Measurements from ENCODE around the gene MAML2. TPM values are rescaled to one million over a fixed set of nuclear protein-coding genes. Genes with fewer than 3 reads are reported as not detected.

Gene MAML2
- polyA plus RNA-seq, 1 of the 3 experiments (the other 2 are of a cell fraction): 20.1 TPM

- TF ChIP-seq REST (IDR thresholded peaks at IDR 0.05; ENCODE audit: low read depth, low read length): no peak
- no peak for TF ChIP-seq GATA2 (CRISPR knock-in tag; IDR thresholded peaks at IDR 0.05)
These were observed 190.4 kb downstream of the MAML2 start (continued) for GRCh38 chr11:96152623-96153022.

DNA sequence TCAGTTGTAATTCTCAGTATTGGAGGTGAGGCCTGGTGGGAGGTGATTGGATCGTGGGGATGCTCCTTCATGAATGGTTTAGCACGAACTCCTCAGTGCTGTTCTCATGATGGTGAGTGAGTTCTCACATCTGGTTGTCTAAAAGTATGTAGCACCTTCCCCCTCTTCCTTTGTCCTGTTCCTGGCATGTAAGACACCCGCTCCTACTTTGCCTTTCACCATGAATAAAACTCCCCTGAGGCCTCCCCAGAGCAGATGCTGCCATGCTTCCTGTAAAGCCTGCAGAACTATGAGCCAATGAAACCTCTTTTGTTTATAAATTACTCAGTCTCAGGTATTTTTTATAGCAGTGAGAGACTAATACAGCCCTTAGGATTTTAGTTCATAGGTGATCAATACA lies 191.5 kb downstream of the MAML2 start:
- Histone ChIP-seq H2AFZ (ENCODE audit: low read depth) (no peak overlapping the region), H3K4me3 (ENCODE audit: low read depth in 2 of 2, low read length in 1 of 2) (no peak overlapping the region), H3K27me3 (ENCODE audit: insufficient read depth) (no peaks in the 10 kb centered on the region), H3K9ac (no peak overlapping the region), H3K4me2 (no peak overlapping the region), H3K79me2 (ENCODE audit: insufficient read depth) (peaks cover 64% of the 10 kb centered on the region), H3K9me2 (no peaks in the 10 kb centered on the region), H3K4me1 (ENCODE audit: control insufficient read depth in 1 of 2, insufficient read depth in 2 of 2, low read depth in 1 of 2, low read length in 1 of 2) (peaks cover 18 to 79% of the 10 kb centered on the region in 2 experiments), H3K36me3 (replicated peaks in 1 of 2; ENCODE audit: control insufficient read depth in 1 of 2, insufficient read depth in 2 of 2, low read length in 1 of 2) (peaks cover 0 to 3% of the 10 kb centered on the region in 2 experiments), H3K27ac (ENCODE audit: low read depth in 2 of 2, low read length in 1 of 2) (peak overlapping the region in 1 of 2 experiments; percentile 99; a peak in 2 of 4 replicates), H3F3A (replicated peaks; ENCODE audit: insufficient read depth) (peaks cover 62% of the 10 kb centered on the region), H4K20me1 (ENCODE audit: insufficient read depth) (no peaks in the 10 kb centered on the region), H3K9me3 (no peaks in the 10 kb centered on the region)
- TF ChIP-seq REST (IDR thresholded peaks at IDR 0.05; ENCODE audit: low read depth, low read length): no peak
- TF ChIP-seq MXI1 (IDR thresholded peaks at IDR 0.05; ENCODE audit: low read depth, low read length): no peak
- no peak for TF ChIP-seq JUND (IDR thresholded peaks at IDR 0.05)
- no peak for DNase-seq
- CTCF ChIA-PET: no interaction called here
- POLR2A ChIA-PET: no interaction called here
- 96% methylated on average over 3 of the region's 3 CpGs for WGBS (ENCODE audit: low lambda C conversion rate)

DNA sequence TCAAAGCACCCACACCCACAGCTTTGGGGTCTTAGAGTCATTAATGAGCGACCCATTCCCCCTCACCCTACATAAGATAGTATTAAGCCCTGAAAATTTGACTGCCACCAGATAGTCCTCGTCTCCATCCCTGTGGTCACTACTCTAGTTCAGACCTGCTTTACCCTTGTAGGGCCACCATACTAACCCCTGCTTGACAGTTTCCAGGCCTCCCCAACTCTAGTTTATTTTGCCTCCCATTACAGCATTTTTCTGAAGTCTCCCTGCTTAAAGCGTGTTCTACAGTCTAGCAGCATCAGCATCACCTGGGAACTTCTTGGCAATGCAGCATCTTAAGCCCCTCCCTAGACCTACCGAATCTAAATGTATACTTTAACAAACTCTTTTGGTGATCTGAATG lies 192.4 kb downstream of the MAML2 start:
- 81% methylated on average over 4 of the region's 4 CpGs for WGBS (ENCODE audit: low lambda C conversion rate)
- ChIA-PET POLR2A (no interaction called here), CTCF (no interaction called here)

More for the DNA sequence above, 192.4 kb downstream of the MAML2 start:
- Histone ChIP-seq H3K9ac (peak overlapping the region; percentile 44), H4K20me1 (ENCODE audit: insufficient read depth) (no peaks in the 10 kb centered on the region), H3K4me2 (peak overlapping the region; percentile 59), H2AFZ (ENCODE audit: low read depth) (no peak overlapping the region), H3K4me1 (ENCODE audit: control insufficient read depth in 1 of 2, insufficient read depth in 2 of 2, low read depth in 1 of 2, low read length in 1 of 2) (peaks cover 9 to 78% of the 10 kb centered on the region in 2 experiments), H3K27ac (ENCODE audit: low read depth in 2 of 2, low read length in 1 of 2) (peak overlapping the region; percentile 5 to 99), H3K9me3 (no peaks in the 10 kb centered on the region), H3K9me2 (no peaks in the 10 kb centered on the region), H3K79me2 (ENCODE audit: insufficient read depth) (peaks cover 73% of the 10 kb centered on the region), H3F3A (replicated peaks; ENCODE audit: insufficient read depth) (peaks cover 61% of the 10 kb centered on the region), H3K4me3 (ENCODE audit: low read depth in 2 of 2, low read length in 1 of 2) (no peak overlapping the region), H3K36me3 (replicated peaks in 1 of 2; ENCODE audit: control insufficient read depth in 1 of 2, insufficient read depth in 2 of 2, low read length in 1 of 2) (peaks cover 0 to 3% of the 10 kb centered on the region in 2 experiments), H3K27me3 (ENCODE audit: insufficient read depth) (no peaks in the 10 kb centered on the region)
- TF ChIP-seq SMC3 (IDR thresholded peaks at IDR 0.05; ENCODE audit: low read depth, low read length) (no peak), FOXJ3 (CRISPR knock-in tag; IDR thresholded peaks at IDR 0.05) (no peak), FOXM1 (IDR thresholded peaks at IDR 0.05; ENCODE audit: low read depth) (no peak), RAD21 (IDR thresholded peaks at IDR 0.05; ENCODE audit: low read length) (no peak), GATA2 (CRISPR knock-in tag; IDR thresholded peaks at IDR 0.05) (no peak), FOSL2 (IDR thresholded peaks at IDR 0.05; ENCODE audit: borderline replicate concordance, low read depth) (no peak), POLR2AphosphoS5 (IDR thresholded peaks at IDR 0.05; ENCODE audit: low read depth, low read length) (no peak), ELF1 (IDR thresholded peaks at IDR 0.05) (no peak)
- TF ChIP-seq, protein P1, sequence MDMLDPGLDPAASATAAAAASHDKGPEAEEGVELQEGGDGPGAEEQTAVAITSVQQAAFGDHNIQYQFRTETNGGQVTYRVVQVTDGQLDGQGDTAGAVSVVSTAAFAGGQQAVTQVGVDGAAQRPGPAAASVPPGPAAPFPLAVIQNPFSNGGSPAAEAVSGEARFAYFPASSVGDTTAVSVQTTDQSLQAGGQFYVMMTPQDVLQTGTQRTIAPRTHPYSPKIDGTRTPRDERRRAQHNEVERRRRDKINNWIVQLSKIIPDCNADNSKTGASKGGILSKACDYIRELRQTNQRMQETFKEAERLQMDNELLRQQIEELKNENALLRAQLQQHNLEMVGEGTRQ (IDR thresholded peaks at IDR 0.05; ENCODE audit: borderline replicate concordance, low read depth, low read length): no peak
- DNase-seq: no peak

All from SK-N-SH (cell line).